GM12801 (cell line): ENCODE measurements around the gene LRRC9.

Experiments used
- TF ChIP-seq, protein P1 (sequence below): IDR thresholded peaks from one replicate; pipeline ENCODE4 v1.5.1; 2011; ENCODE audit warnings: control low read depth; ENCODE audit not compliant: insufficient read length; ENCODE audit errors: extremely low read depth

LRRC9 gene

DNA sequence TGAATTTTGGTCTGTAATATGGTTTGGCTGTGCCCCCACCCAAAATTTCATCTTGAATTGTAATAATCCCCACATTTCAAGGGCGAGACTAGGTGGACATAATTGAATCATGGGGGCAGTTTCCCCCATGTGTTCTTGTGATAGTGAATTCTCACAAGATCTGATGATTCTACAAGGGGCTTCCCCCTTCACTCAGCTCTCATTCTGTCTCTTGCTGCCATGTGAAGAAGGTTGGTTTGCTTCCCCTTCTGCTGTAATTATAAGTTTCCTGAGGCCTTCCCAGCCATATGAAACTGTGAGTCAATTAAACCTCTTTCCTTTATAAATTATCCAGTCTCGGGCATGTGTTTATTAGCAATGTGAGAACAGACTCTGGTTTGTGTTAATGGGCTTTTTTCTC lies 5.9 kb downstream of the LRRC9 start:
- TF ChIP-seq, protein P1, sequence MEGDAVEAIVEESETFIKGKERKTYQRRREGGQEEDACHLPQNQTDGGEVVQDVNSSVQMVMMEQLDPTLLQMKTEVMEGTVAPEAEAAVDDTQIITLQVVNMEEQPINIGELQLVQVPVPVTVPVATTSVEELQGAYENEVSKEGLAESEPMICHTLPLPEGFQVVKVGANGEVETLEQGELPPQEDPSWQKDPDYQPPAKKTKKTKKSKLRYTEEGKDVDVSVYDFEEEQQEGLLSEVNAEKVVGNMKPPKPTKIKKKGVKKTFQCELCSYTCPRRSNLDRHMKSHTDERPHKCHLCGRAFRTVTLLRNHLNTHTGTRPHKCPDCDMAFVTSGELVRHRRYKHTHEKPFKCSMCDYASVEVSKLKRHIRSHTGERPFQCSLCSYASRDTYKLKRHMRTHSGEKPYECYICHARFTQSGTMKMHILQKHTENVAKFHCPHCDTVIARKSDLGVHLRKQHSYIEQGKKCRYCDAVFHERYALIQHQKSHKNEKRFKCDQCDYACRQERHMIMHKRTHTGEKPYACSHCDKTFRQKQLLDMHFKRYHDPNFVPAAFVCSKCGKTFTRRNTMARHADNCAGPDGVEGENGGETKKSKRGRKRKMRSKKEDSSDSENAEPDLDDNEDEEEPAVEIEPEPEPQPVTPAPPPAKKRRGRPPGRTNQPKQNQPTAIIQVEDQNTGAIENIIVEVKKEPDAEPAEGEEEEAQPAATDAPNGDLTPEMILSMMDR = no peak

GRCh38 chr14:59926534-59926933 lies 6.6 kb downstream of the LRRC9 start:
- TF ChIP-seq, protein P1 = no peak

GRCh38 chr14:59931237-59931636 lies 11.3 kb downstream of the LRRC9 start:
- TF ChIP-seq, protein P1 = no peak

GRCh38 chr14:59936145-59936544 lies 16.2 kb downstream of the LRRC9 start:
- TF ChIP-seq, protein P1 = no peak

- TF ChIP-seq, protein P1 = no peak
Observed at GRCh38 chr14:59939828-59940227, 19.9 kb downstream of the LRRC9 start.

GRCh38 chr14:59944909-59945308 lies 25.0 kb downstream of the LRRC9 start:
- TF ChIP-seq, protein P1 = no peak

- TF ChIP-seq, protein P1 = no peak
Observed at GRCh38 chr14:59959668-59960067, 39.7 kb downstream of the LRRC9 start.
